SU-DHL-6 (cell line): ENCODE data around the gene PEAK3.

ENCODE experiments used
- H2AFZ ChIP-seq: fragments of 200-600 bp; sonication (generic); 2 replicates; pipeline ENCODE4 v1.6.1; 2014; ENCODE audit warnings: low read depth, mild to moderate bottlenecking, moderate library complexity, mixed read lengths, antibody characterized with exemption, low read length; ENCODE audit not compliant: severe bottlenecking
- H3F3A ChIP-seq: fragments of 200-600 bp; shearing (Covaris generic); 2 replicates; pipeline ENCODE4 v1.6.0; 2016; ENCODE audit warnings: antibody characterized with exemption, mild to moderate bottlenecking; ENCODE audit not compliant: insufficient read depth
- H3K27ac ChIP-seq: fragments of 200-600 bp; sonication (generic); 2 replicates; pipeline ENCODE4 v1.5.1; 2016; ENCODE audit warnings: low read depth, mild to moderate bottlenecking, low read length, moderate library complexity, mixed read lengths
- H3K27me3 ChIP-seq: fragments of 200-600 bp; sonication (generic), shearing (Covaris generic); 2 replicates; pipeline ENCODE4 v1.6.0; 2014; ENCODE audit warnings: mild to moderate bottlenecking, low read length
- H3K36me3 ChIP-seq: fragments of 200-600 bp; sonication (generic); 2 replicates; pipeline ENCODE4 v1.6.1; 2014; ENCODE audit warnings: mild to moderate bottlenecking, low read length, mixed read lengths
- H3K4me2 ChIP-seq: fragments of 300-600, 200-600 bp; shearing (Covaris generic), sonication (generic); 2 replicates; pipeline ENCODE4 v1.6.0; 2014; ENCODE audit warnings: low read length, low read depth, mild to moderate bottlenecking; ENCODE audit not compliant: poor library complexity, severe bottlenecking
- H3K4me3 ChIP-seq: fragments of 200-600 bp; sonication (generic); 2 replicates; pipeline ENCODE4 v1.5.1; 2014; ENCODE audit warnings: antibody characterized with exemption, low read length, mild to moderate bottlenecking, mixed read lengths; ENCODE audit not compliant: insufficient read depth, poor library complexity, severe bottlenecking
- H3K79me2 ChIP-seq: fragments of 200-600 bp; sonication (generic); 2 replicates; pipeline ENCODE4 v1.6.1; 2014; ENCODE audit warnings: mild to moderate bottlenecking, low read length, moderate library complexity; ENCODE audit not compliant: insufficient read depth
- H3K9ac ChIP-seq: fragments of 200-600 bp; sonication (generic); 2 replicates; pipeline ENCODE4 v1.7.0; 2014; ENCODE audit warnings: mild to moderate bottlenecking, low read length
- H3K9me2 ChIP-seq: fragments of 200-600 bp; sonication (generic); replicated peaks from 2 replicates; pipeline ENCODE4 v1.6.1; 2014; ENCODE audit warnings: low read length; ENCODE audit not compliant: insufficient read depth
- H3K9me3 ChIP-seq: fragments of 200-600 bp; sonication (generic); 2 replicates; pipeline ENCODE4 v1.6.1; 2014; ENCODE audit warnings: low read length, mixed read lengths; ENCODE audit not compliant: insufficient read depth
- H4K20me1 ChIP-seq: fragments of 200-600 bp; sonication (generic); 2 replicates; pipeline ENCODE4 v1.6.1; 2014; ENCODE audit warnings: low read depth, mild to moderate bottlenecking, antibody characterized with exemption, low read length, moderate library complexity, mixed read lengths
- CTCF ChIP-seq: fragments of 200-600 bp; sonication (generic); IDR thresholded peaks from one replicate; pipeline ENCODE4 v1.5.1; 2017; ENCODE audit warnings: antibody characterized with exemption, mild to moderate bottlenecking, low read length, moderate library complexity; ENCODE audit not compliant: insufficient read depth, poor library complexity, severe bottlenecking
- EZH2phosphoT487 ChIP-seq: fragments of 200-600 bp; sonication (generic), shearing (Covaris generic); conservative IDR thresholded peaks from 2 replicates; pipeline ENCODE4 v1.6.1; 2018; ENCODE audit warnings: mild to moderate bottlenecking, antibody characterized with exemption, low read length, moderate library complexity, mixed read lengths

The PEAK3 gene

GRCh38 chr19:2268480-2268830 lies 13.5 kb downstream of the PEAK3 start:
- Histone ChIP-seq H4K20me1 (no peaks in the 10 kb centered on the region; the same call in 1 of the 2 replicates), H3K27me3 (no peaks in the 10 kb centered on the region), H3K9ac (no peak overlapping the region), H3K36me3 (peaks cover 3% of the 10 kb centered on the region; the same call in 1 of the 2 replicates), H3K4me2 (peak overlapping the region; percentile 72), H3K9me2 (no peaks in the 10 kb centered on the region), H3K27ac (no peak overlapping the region), H3K9me3 (no peaks in the 10 kb centered on the region), H3K4me3 (peak overlapping the region; percentile 63), H3F3A (peaks cover 28% of the 10 kb centered on the region), H3K79me2 (peaks cover 33% of the 10 kb centered on the region), H2AFZ (peak overlapping the region; percentile 80)
- TF ChIP-seq CTCF, result no peak
- no peak for TF ChIP-seq EZH2phosphoT487

- H3K9me3 ChIP-seq, result no peaks in the 10 kb centered on the region
- peaks cover 8% of the 10 kb centered on the region for H3F3A ChIP-seq
- H3K79me2 ChIP-seq, result peaks cover 19% of the 10 kb centered on the region
- TF ChIP-seq CTCF (no peak), EZH2phosphoT487 (no peak)
- no peak overlapping the region for H3K27ac ChIP-seq
- no peaks in the 10 kb centered on the region; the same call in 1 of the 2 replicates for H4K20me1 ChIP-seq
- H3K4me3 ChIP-seq, result no peak overlapping the region
- H3K36me3 ChIP-seq, result no peaks in the 10 kb centered on the region
- H3K27me3 ChIP-seq, result no peaks in the 10 kb centered on the region
- H3K4me2 ChIP-seq, result peak overlapping the region; percentile 19
- H3K9me2 ChIP-seq, result no peaks in the 10 kb centered on the region
- H3K9ac ChIP-seq, result peak overlapping the region; percentile 3; the same call in 1 of the 2 replicates
- H2AFZ ChIP-seq, result no peak overlapping the region
These were observed 15.6 kb downstream of the PEAK3 start for GRCh38 chr19:2266183-2266993.

- H3K4me2 ChIP-seq, result no peak overlapping the region
- H3K4me3 ChIP-seq, result no peak overlapping the region
- H3K79me2 ChIP-seq, result no peaks in the 10 kb centered on the region
- H3F3A ChIP-seq, result peaks cover 22% of the 10 kb centered on the region
- H3K9me2 ChIP-seq, result no peaks in the 10 kb centered on the region
- H3K36me3 ChIP-seq, result no peaks in the 10 kb centered on the region
- no peaks in the 10 kb centered on the region for H3K9me3 ChIP-seq
- no peak overlapping the region for H2AFZ ChIP-seq
- H3K27ac ChIP-seq, result no peak overlapping the region
- no peaks in the 10 kb centered on the region for H4K20me1 ChIP-seq
- H3K9ac ChIP-seq, result no peak overlapping the region
- TF ChIP-seq CTCF, result peak; percentile 78
- TF ChIP-seq EZH2phosphoT487, result no peak
- no peaks in the 10 kb centered on the region for H3K27me3 ChIP-seq
These were observed 20.4 kb downstream of the PEAK3 start for GRCh38 chr19:2261438-2262172.
